Liver (tissue), 2 donors: ENCODE measurements around the gene KAZALD1.

Experiments
- RAD21 ChIP-seq, 2 donors: IDR thresholded peaks; 2 replicates each; pipeline ENCODE4 v1.6.1; 2016; ENCODE audit warnings: antibody characterized with exemption in 2 of 2, mild to moderate bottlenecking in 2 of 2
- RXRA ChIP-seq, 2 donors: IDR thresholded peaks; 2 replicates each; pipeline ENCODE4 v1.6.1; 2017 to 2018; ENCODE audit warnings: antibody characterized with exemption in 2 of 2, mild to moderate bottlenecking in 1 of 2
- TAF1 ChIP-seq: conservative IDR thresholded peaks from 2 replicates; pipeline ENCODE4 v1.6.1; 2016; ENCODE audit warnings: antibody characterized with exemption, mild to moderate bottlenecking
- donor health status: healthy.

GRCh38 chr10:101066896-101067355, 5.1 kb downstream of the KAZALD1 start:
- TF ChIP-seq RAD21 (IDR thresholded peaks at IDR 0.05) (no peak), TAF1 (no peak), RXRA (IDR thresholded peaks at IDR 0.05) (no peak)
